Left ventricle myocardium inferior (tissue), 1 donor: Measurements from ENCODE around the gene HACD3. TPM values are rescaled to one million over a fixed set of nuclear protein-coding genes. Genes with fewer than 3 reads are reported as not detected.

Experiments
- DNase-seq: peaks from one replicate; pipeline ENCODE4 v3.0.0-alpha.2; 2020
- H3K27ac ChIP-seq: fragments of 200-600 bp; replicated peaks from 2 replicates; pipeline ENCODE4 v1.8.0; 2021
- H3K27me3 ChIP-seq: fragments of 200-600 bp; 2 replicates; pipeline ENCODE4 v1.8.0; 2021; ENCODE audit warnings: low read depth
- H3K36me3 ChIP-seq: fragments of 200-600 bp; 2 replicates; pipeline ENCODE4 v1.8.0; 2021
- H3K4me1 ChIP-seq: fragments of 200-600 bp; 2 replicates; pipeline ENCODE4 v1.8.0; 2021
- H3K4me3 ChIP-seq: fragments of 200-600 bp; 2 replicates; pipeline ENCODE4 v1.8.0; 2021; ENCODE audit warnings: mild to moderate bottlenecking, moderate library complexity
- H3K9me3 ChIP-seq: fragments of 200-600 bp; replicated peaks from 2 replicates; pipeline ENCODE4 v1.8.0; 2021
- CTCF ChIP-seq: fragments of 200-600 bp; IDR thresholded peaks from 2 replicates; pipeline ENCODE4 v1.8.0; 2021; ENCODE audit warnings: antibody characterized with exemption, mild to moderate bottlenecking, borderline replicate concordance
- intact Hi-C: fragments of 100-400 bp; cut with micrococcal nuclease; formaldehyde crosslinking; loops from one replicate; pipeline ENCODE4 v1.11.0; 2022
- total RNA-seq: library from RNA; stranded (reverse); fragmentation: NEBNext Ultra II Directional; extraction: Animal tissue kit (Norgen Biotek cat#: 25700); gene quantifications from one replicate; pipeline ENCODE4 v1.2.1, GENCODE V29; 2021
- donor health status: DM: no; HTN: yes; CAD: no; lungs with severe emphysema.

Gene HACD3
- total RNA-seq, 1 donor from 2014 or later: 8.9 TPM

GRCh38 chr15:65524226-65524625, 6.0 kb upstream of the HACD3 start:
- intact Hi-C loops: no loop called here
- Histone ChIP-seq H3K9me3 (no peaks in the 10 kb centered on the region), H3K4me1 (no peaks in the 10 kb centered on the region), H3K4me3 (no peak overlapping the region), H3K27me3 (no peaks in the 10 kb centered on the region), H3K27ac (no peak overlapping the region), H3K36me3 (no peaks in the 10 kb centered on the region)
- no peak for TF ChIP-seq CTCF
- no peak for DNase-seq

GRCh38 chr15:65525622-65526021, 4.6 kb upstream of the HACD3 start:
- Histone ChIP-seq H3K27me3 (no peaks in the 10 kb centered on the region), H3K9me3 (no peaks in the 10 kb centered on the region), H3K4me3 (no peak overlapping the region), H3K27ac (peak overlapping the region; percentile 23), H3K36me3 (no peaks in the 10 kb centered on the region), H3K4me1 (peaks cover 9% of the 10 kb centered on the region)
- no peak for TF ChIP-seq CTCF
- DNase-seq: peak; percentile 24
- intact Hi-C loops: no loop called here

GRCh38 chr15:65528461-65529060, 1.7 kb upstream of the HACD3 start:
- TF ChIP-seq CTCF: no peak
- no peaks in the 10 kb centered on the region for H3K36me3 ChIP-seq
- no peak overlapping the region for H3K27ac ChIP-seq
- no peak for DNase-seq
- peaks cover 35% of the 10 kb centered on the region for H3K4me1 ChIP-seq
- no peaks in the 10 kb centered on the region for H3K9me3 ChIP-seq
- H3K27me3 ChIP-seq: no peaks in the 10 kb centered on the region
- intact Hi-C loops: no loop called here
- no peak overlapping the region for H3K4me3 ChIP-seq

GRCh38 chr15:65529762-65530317, 423 bp upstream of the HACD3 start:
- H3K9me3 ChIP-seq: no peaks in the 10 kb centered on the region
- H3K27ac ChIP-seq: peak overlapping the region; percentile 81
- TF ChIP-seq CTCF: no peak
- H3K36me3 ChIP-seq: no peaks in the 10 kb centered on the region
- DNase-seq: no peak
- H3K27me3 ChIP-seq: no peaks in the 10 kb centered on the region
- H3K4me3 ChIP-seq: peak overlapping the region; percentile 99
- intact Hi-C loops: no loop called here
- H3K4me1 ChIP-seq: peaks cover 35% of the 10 kb centered on the region

- Histone ChIP-seq H3K27ac (no peak overlapping the region), H3K27me3 (no peaks in the 10 kb centered on the region), H3K4me1 (peaks cover 35% of the 10 kb centered on the region), H3K4me3 (no peak overlapping the region), H3K36me3 (no peaks in the 10 kb centered on the region), H3K9me3 (no peaks in the 10 kb centered on the region)
- no peak for TF ChIP-seq CTCF
- intact Hi-C loops: no loop called here
- DNase-seq: no peak
These were observed 2.4 kb downstream of the HACD3 start for GRCh38 chr15:65532738-65533051.
